Measurements from ENCODE around the gene PRCD.

GRCh38 chr17:76558198-76559095, 18.6 kb downstream of the PRCD start:
- TF ChIP-seq, protein P1, sequence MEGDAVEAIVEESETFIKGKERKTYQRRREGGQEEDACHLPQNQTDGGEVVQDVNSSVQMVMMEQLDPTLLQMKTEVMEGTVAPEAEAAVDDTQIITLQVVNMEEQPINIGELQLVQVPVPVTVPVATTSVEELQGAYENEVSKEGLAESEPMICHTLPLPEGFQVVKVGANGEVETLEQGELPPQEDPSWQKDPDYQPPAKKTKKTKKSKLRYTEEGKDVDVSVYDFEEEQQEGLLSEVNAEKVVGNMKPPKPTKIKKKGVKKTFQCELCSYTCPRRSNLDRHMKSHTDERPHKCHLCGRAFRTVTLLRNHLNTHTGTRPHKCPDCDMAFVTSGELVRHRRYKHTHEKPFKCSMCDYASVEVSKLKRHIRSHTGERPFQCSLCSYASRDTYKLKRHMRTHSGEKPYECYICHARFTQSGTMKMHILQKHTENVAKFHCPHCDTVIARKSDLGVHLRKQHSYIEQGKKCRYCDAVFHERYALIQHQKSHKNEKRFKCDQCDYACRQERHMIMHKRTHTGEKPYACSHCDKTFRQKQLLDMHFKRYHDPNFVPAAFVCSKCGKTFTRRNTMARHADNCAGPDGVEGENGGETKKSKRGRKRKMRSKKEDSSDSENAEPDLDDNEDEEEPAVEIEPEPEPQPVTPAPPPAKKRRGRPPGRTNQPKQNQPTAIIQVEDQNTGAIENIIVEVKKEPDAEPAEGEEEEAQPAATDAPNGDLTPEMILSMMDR (optimal IDR thresholded peaks at IDR 0.05 in 1 of 3, IDR thresholded peaks at IDR 0.05 in 1 of 3, conservative IDR thresholded peaks at IDR 0.05 in 1 of 3; ENCODE audit: extremely low read depth in 1 of 3, insufficient read depth in 2 of 3, low read length in 3 of 3) = peak; percentile 14 to 57 (median 43)
- TF ChIP-seq EZH2 (IDR thresholded peaks at IDR 0.05; ENCODE audit: low read length) = no peak

All from keratinocyte (primary cell).